ENCODE measurements around the gene SRL.

SRL gene

GRCh38 chr16:4247460-4247784 lies 5.5 kb upstream of the SRL start:
- no peak for TF ChIP-seq CTCF (IDR thresholded peaks at IDR 0.05)
- intact Hi-C loops (cut with DNase I; ENCODE audit: low total_unique reads) = no loop called here
- H3K27ac ChIP-seq = no peak overlapping the region

GRCh38 chr16:4246777-4247459 lies 5.0 kb upstream of the SRL start:
- no peak overlapping the region for H3K27ac ChIP-seq
- no peak for TF ChIP-seq CTCF (IDR thresholded peaks at IDR 0.05)
- no peaks in the 10 kb centered on the region for H3K27me3 ChIP-seq
- H3K36me3 ChIP-seq = no peaks in the 10 kb centered on the region
- H3K4me3 ChIP-seq = no peak overlapping the region
- H3K4me1 ChIP-seq = peaks cover 0 to 3% (median 0%) of the 10 kb centered on the region in 4 donors
- no peak for DNase-seq
- no peaks in the 10 kb centered on the region for H3K9me3 ChIP-seq
- intact Hi-C loops (cut with DNase I; ENCODE audit: low total_unique reads) = no loop called here

More at GRCh38 chr16:4247460-4247784, 5.5 kb upstream of the SRL start:
- H3K9me3 ChIP-seq = no peaks in the 10 kb centered on the region
- no peaks in the 10 kb centered on the region for H3K27me3 ChIP-seq
- no peaks in the 10 kb centered on the region for H3K36me3 ChIP-seq
- H3K4me1 ChIP-seq = no peaks in the 10 kb centered on the region
- H3K4me3 ChIP-seq = no peak overlapping the region
- DNase-seq = no peak

GRCh38 chr16:4245077-4245791 lies 3.4 kb upstream of the SRL start:
- no peak for TF ChIP-seq CTCF (IDR thresholded peaks at IDR 0.05)
- no peak for DNase-seq
- Histone ChIP-seq H3K4me1 (peaks cover 0 to 20% (median 8%) of the 10 kb centered on the region in 4 donors), H3K4me3 (no peak overlapping the region), H3K27me3 (no peaks in the 10 kb centered on the region), H3K36me3 (no peaks in the 10 kb centered on the region), H3K27ac (no peak overlapping the region), H3K9me3 (no peaks in the 10 kb centered on the region)
- intact Hi-C loops (cut with DNase I; ENCODE audit: low total_unique reads) = no loop called here

- Histone ChIP-seq H3K9me3 (no peaks in the 10 kb centered on the region), H3K27ac (no peak overlapping the region), H3K36me3 (no peaks in the 10 kb centered on the region), H3K4me1 (peaks cover 0 to 28% (median 13%) of the 10 kb centered on the region in 4 donors), H3K27me3 (no peaks in the 10 kb centered on the region), H3K4me3 (no peak overlapping the region)
- intact Hi-C loops (cut with DNase I; ENCODE audit: low total_unique reads) = no loop called here
- DNase-seq = no peak
- TF ChIP-seq CTCF (IDR thresholded peaks at IDR 0.05) = no peak
Measured at GRCh38 chr16:4244254-4245076, 2.6 kb upstream of the SRL start.

GRCh38 chr16:4241258-4241927 lies 487 bp downstream of the SRL start:
- no peak for DNase-seq
- intact Hi-C loops (cut with DNase I; ENCODE audit: low total_unique reads) = no loop called here
- H3K27ac ChIP-seq = peak overlapping the region; percentile 74 to 75
- no peaks in the 10 kb centered on the region for H3K27me3 ChIP-seq
- no peak for TF ChIP-seq CTCF (IDR thresholded peaks at IDR 0.05)
- no peaks in the 10 kb centered on the region for H3K9me3 ChIP-seq
- peaks cover 0 to 42% (median 25%) of the 10 kb centered on the region in 4 donors for H3K4me1 ChIP-seq
- H3K36me3 ChIP-seq = no peaks in the 10 kb centered on the region
- peak overlapping the region; percentile 28 to 47 for H3K4me3 ChIP-seq

Data from tibial artery (tissue), 4 donors.